ENCODE measurements around the gene CDC25B. TPM values are rescaled to one million over a fixed set of nuclear protein-coding genes. Genes with fewer than 3 reads are reported as not detected.

The CDC25B gene
- polyA plus RNA-seq, 2 of the 4 experiments (the other 2 are of a cell fraction) = 136 to 150 TPM

GRCh38 chr20:3794701-3795420 is 1.2 kb upstream of the CDC25B start:
- peak overlapping the region; percentile 98 to 99 for H3K27ac ChIP-seq

GRCh38 chr20:3796477-3797225 is 541 bp downstream of the CDC25B start:
- CTCF ChIA-PET = interaction anchor here (0.7 to 3.3 kb wide), 3 partner anchors 10 to 58 kb away, joined by 3 to 29 read pairs (median 11); partner anchors contain the start of gene CENPB
- Histone ChIP-seq H3K27ac (peak overlapping the region; percentile 98 to 99), H3K4me3 (peak overlapping the region; percentile 84), H3K9me3 (no peaks in the 10 kb centered on the region), H3K4me2 (peak overlapping the region; percentile 84), H3K4me1 (peaks cover 44% of the 10 kb centered on the region)
- peak; percentile 17 to 39 for ATAC-seq
- POLR2A ChIA-PET = interaction anchor here (0.7 to 2.2 kb wide), 8 partner anchors 8 to 813 kb away, joined by 3 to 36 read pairs (median 6); partner anchors contain the start of genes AP5S1 and CENPB
- WGBS (ENCODE audit: missing lambda C conversion rate) = 2% methylated on average over 21 of the region's 33 CpGs
- DNase-seq (ENCODE audit: low read depth in 1 of 2, low spot score in 1 of 2) = no peak
- no peak for FAIRE-seq
- no peak for TF ChIP-seq CBX8 (IDR thresholded peaks at IDR 0.05)
- no peak; the same call in 1 of the 2 replicates for TF ChIP-seq MAX (IDR thresholded peaks at IDR 0.05)
- TF ChIP-seq HDAC2 (IDR thresholded peaks at IDR 0.05) = 0 out of 2 replicates have a peak, but pooled peaks have one; percentile 12
- no peak for TF ChIP-seq ZFP36 (IDR thresholded peaks at IDR 0.05; ENCODE audit: borderline replicate concordance, partially characterized antibody)
- TF ChIP-seq RARB (CRISPR knock-in tag; IDR thresholded peaks at IDR 0.05) = no peak
- TF ChIP-seq BCL3 (IDR thresholded peaks at IDR 0.05) = peak; percentile 15; the same call in 1 of the 3 replicates
- TF ChIP-seq MAFK (IDR thresholded peaks at IDR 0.05; ENCODE audit: partially characterized antibody) = no peak
- no peak for TF ChIP-seq POLR2A (IDR thresholded peaks at IDR 0.05; ENCODE audit: low read length)
- no peak for TF ChIP-seq PBX3 (IDR thresholded peaks at IDR 0.05)
- TF ChIP-seq FOSL2 (IDR thresholded peaks at IDR 0.05) = no peak
- TF ChIP-seq FOSL2 (CRISPR knock-in tag; IDR thresholded peaks at IDR 0.05) = no peak
- TF ChIP-seq BHLHE40 (IDR thresholded peaks at IDR 0.05; ENCODE audit: low read depth, low read length) = no peak
- TF ChIP-seq PHF8 (IDR thresholded peaks at IDR 0.05; ENCODE audit: borderline replicate concordance, low read depth) = no peak; the same call in 1 of the 2 replicates
- TF ChIP-seq HOXB13 (CRISPR knock-in tag; IDR thresholded peaks at IDR 0.05; ENCODE audit: low read depth) = 0 out of 2 replicates have a peak, but pooled peaks have one; percentile 17
- TF ChIP-seq EHF (CRISPR knock-in tag; IDR thresholded peaks at IDR 0.05) = 0 out of 2 replicates have a peak, but pooled peaks have one; percentile 71
- no peak for TF ChIP-seq RFX5 (IDR thresholded peaks at IDR 0.05)
- TF ChIP-seq TFCP2L1 (CRISPR knock-in tag; IDR thresholded peaks at IDR 0.05) = no peak
- no peak for TF ChIP-seq RCOR1 (IDR thresholded peaks at IDR 0.05; ENCODE audit: low read depth, low read length)
- TF ChIP-seq HOXB5 (CRISPR knock-in tag; IDR thresholded peaks at IDR 0.05) = no peak
- TF ChIP-seq CBX2 (IDR thresholded peaks at IDR 0.05; ENCODE audit: borderline replicate concordance, low read depth) = no peak
- TF ChIP-seq EP300 (IDR thresholded peaks at IDR 0.05) = no peak
- peak in 1 of 2 experiments; percentile 70; a peak in 2 of 5 replicates for TF ChIP-seq JUN (IDR thresholded peaks at IDR 0.05)
- no peak for TF ChIP-seq RNF2 (IDR thresholded peaks at IDR 0.05; ENCODE audit: borderline replicate concordance, low read depth)
- no peak for TF ChIP-seq FOSB (CRISPR knock-in tag; IDR thresholded peaks at IDR 0.05)
- TF ChIP-seq GATA3 (IDR thresholded peaks at IDR 0.05; ENCODE audit: borderline replicate concordance) = no peak
- TF ChIP-seq ESRRA (IDR thresholded peaks at IDR 0.05; ENCODE audit: borderline replicate concordance, low read length) = no peak
- TF ChIP-seq CHD2 (IDR thresholded peaks at IDR 0.05; ENCODE audit: low read length, partially characterized antibody) = no peak
- TF ChIP-seq SREBF2 (IDR thresholded peaks at IDR 0.05) = no peak
- no peak for TF ChIP-seq KDM5A (IDR thresholded peaks at IDR 0.05)
- TF ChIP-seq JUNB (IDR thresholded peaks at IDR 0.05) = no peak

More at GRCh38 chr20:3794701-3795420, 1.2 kb upstream of the CDC25B start:
- WGBS (ENCODE audit: missing lambda C conversion rate) = 92% methylated on average over 25 of the region's 25 CpGs
- Histone ChIP-seq H3K4me3 (peak overlapping the region; percentile 84), H3K9me3 (no peaks in the 10 kb centered on the region), H3K4me1 (peaks cover 27% of the 10 kb centered on the region), H3K4me2 (peak overlapping the region; percentile 84)
- DNase-seq (ENCODE audit: low read depth in 1 of 2, low spot score in 1 of 2) (no peak), FAIRE-seq (no peak), ATAC-seq (no peak)
- TF ChIP-seq RNF2 (IDR thresholded peaks at IDR 0.05; ENCODE audit: borderline replicate concordance, low read depth) (no peak), CHD2 (IDR thresholded peaks at IDR 0.05; ENCODE audit: low read length, partially characterized antibody) (no peak), ATOH8 (CRISPR knock-in tag; IDR thresholded peaks at IDR 0.05; ENCODE audit: low read depth) (no peak), JUNB (IDR thresholded peaks at IDR 0.05) (no peak), KDM5A (IDR thresholded peaks at IDR 0.05) (no peak), RAD21 (conservative IDR thresholded peaks at IDR 0.05 in 1 of 2, IDR thresholded peaks at IDR 0.05 in 1 of 2) (no peak), FOXS1 (CRISPR knock-in tag; IDR thresholded peaks at IDR 0.05) (no peak), ZC3H11A (IDR thresholded peaks at IDR 0.05) (no peak), FOSB (CRISPR knock-in tag; IDR thresholded peaks at IDR 0.05) (no peak)
- CTCF ChIA-PET = interaction anchor here (0.6 to 3.3 kb wide), 8 partner anchors 8 to 416 kb away, joined by 3 to 29 read pairs (median 5); partner anchors contain the start of genes CENPB and SPEF1
- POLR2A ChIA-PET = interaction anchor here (1.1 kb wide), 1 partner anchor 18 kb away, joined by 4 read pairs; no protein-coding TSS in a partner anchor
